ENCODE results near the gene ZFP64.
"Not testable (repeated sequence)": the region's sequence is repeated elsewhere in the genome, so short reads cannot be mapped to it uniquely, and the experiment has no call there.

ZFP64 gene

GRCh38 chr20:52191132-52191915 lies at the start of gene ZFP64:
Gene ZFP64, minus strand, starts transcription at chr20:52191779. Its CDS starts 143 bp downstream, at chr20:52191636.
- peak; percentile 36 to 43 for DNase-seq (ENCODE audit: low read depth in 2 of 2)

- no peak for DNase-seq (ENCODE audit: low read depth in 2 of 2)
These were observed 49.2 kb upstream of the ZFP64 start for GRCh38 chr20:52240802-52241201.

DNA sequence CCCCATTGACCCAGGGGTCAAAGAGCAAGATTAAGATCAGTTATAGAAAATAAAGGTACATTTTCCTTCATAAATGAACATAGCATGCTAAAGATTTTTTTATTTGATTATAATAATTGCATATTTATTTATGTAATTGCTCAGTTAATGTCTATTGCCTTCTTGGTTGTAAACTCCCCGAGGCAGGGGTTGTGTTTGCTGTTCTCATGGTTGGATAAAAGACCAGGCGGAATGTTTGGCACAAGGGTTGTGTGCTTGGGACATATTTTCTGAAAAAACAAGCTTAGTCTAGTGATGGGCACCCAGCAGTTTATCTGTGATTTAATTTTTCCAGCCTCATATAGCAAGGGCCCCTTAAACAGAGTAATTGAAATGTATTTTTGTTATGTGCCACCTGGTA lies 47.5 kb upstream of the ZFP64 start:
- no peak for DNase-seq (ENCODE audit: low read depth in 2 of 2)

DNA sequence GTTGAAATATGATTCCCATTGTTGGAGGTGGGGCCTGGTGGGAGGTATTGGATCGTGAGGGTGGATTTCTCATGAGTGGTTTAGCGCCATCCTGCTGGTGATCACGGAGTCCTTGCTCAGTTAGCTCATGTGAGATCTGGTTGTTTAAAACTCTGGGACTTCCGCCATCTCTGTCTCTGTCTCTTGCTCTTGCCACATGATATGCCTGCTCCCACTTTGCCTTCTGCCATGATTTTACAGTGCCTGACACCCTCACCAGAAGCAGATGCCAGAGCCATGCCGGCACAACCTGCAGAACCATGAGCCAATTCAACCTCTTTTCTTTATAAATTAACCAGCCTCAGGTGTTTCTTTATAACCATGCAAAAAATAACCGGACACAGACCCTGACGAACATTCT lies 44.7 kb upstream of the ZFP64 start:
- DNase-seq (ENCODE audit: low read depth in 2 of 2) = no peak

DNA sequence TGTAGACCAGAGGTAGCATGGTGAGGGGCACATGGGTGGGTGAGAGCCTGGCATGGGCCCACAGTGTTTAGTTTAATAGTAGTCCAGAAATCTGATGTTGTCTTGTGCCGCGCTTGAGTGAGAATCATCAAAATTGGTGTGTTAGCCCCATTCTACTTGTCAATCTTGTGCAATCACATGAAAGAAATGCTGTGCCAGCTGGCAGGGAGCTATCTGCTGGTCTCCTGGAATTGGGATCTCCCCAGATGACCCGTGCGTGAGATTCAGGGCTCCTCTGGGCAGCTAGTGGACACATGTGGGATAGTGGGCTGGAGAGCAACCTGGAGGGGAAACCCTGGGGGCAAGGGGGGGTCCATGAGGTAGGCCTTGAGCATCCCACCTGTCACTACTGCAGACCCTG lies 43.5 kb upstream of the ZFP64 start:
- no peak for DNase-seq (ENCODE audit: low read depth in 2 of 2)

DNA sequence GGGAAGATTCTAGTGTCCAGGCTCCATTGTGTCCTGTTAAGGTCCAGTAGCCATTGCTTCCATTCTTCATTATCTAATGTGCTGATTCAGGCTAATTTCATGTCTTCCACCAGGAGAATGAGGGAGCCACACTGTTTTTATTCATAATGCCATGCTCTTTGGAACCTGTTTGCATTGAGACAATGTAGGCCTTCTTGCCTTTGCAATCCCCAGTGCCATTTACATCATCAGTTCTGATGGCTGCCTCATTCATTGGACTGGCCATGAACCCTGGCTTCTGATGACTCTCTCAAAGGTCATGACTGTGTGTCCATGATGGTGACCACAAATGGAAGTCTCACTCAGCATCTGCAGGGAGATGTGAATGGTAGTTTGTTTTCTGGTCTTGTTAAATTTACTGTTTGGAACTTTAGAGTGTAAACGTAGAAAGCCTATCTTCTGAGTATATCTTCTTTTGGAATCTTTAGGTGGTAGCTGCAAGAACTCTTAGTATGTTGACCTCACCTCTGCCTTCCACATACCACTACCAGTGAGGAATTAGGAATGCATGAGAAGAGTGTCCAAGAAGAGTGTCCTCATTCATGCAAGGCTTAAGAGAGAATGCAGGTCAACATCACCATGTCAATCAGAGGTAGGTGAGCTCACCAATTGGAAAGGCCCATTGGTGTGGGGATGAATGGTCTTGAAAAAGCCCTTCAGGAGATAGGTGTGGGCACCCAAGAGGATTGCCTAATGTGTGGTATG lies 42.9 kb upstream of the ZFP64 start:
- DNase-seq (ENCODE audit: low read depth in 2 of 2) = no peak

GRCh38 chr20:52231230-52231746 lies 39.7 kb upstream of the ZFP64 start:
- no peak for DNase-seq (ENCODE audit: low read depth in 2 of 2)

DNA sequence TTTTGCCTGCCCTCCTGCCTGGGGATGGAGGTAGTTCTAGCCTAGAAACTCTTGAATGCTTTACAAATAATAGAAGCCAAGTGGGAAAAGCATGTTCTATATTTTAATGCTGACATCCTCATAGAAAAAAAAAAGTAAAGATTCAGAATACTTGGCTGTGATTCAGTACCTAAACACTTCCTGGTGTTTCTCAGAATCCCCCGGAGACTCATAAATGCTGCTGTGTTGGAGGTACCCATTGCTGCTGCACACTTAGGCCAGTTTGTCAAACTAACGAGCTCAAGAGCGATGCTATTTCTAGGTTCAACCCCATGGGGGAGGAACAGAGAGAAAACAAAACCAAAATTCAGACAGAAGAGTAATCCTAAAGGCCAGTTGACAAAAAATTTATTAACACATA lies 38.8 kb upstream of the ZFP64 start:
- no peak for DNase-seq (ENCODE audit: low read depth in 2 of 2)

GRCh38 chr20:52229346-52229745 lies 37.8 kb upstream of the ZFP64 start:
- not testable (repeated sequence) for DNase-seq (ENCODE audit: low read depth in 2 of 2)

GRCh38 chr20:52226370-52226769 lies 34.8 kb upstream of the ZFP64 start:
- no peak for DNase-seq (ENCODE audit: low read depth in 2 of 2)

DNA sequence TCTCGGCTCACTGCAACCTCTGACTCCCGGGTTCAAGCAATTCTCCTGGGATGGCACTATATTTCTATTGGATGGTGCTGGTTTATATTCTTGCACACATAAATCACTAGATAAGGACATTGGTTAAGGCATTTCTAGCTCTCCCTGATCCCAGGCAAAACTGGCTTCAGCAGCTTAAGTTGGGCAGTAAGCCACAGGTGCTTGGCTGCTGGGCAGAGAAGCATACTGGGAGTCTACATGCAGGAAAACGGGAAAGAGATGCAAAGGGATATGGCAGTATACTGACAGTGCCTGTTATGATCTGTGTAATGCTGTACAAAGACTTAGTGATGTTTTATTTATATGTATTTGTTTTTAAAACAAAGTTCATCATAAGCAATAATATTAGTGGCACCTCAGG lies 33.3 kb upstream of the ZFP64 start:
- no peak for DNase-seq (ENCODE audit: low read depth in 2 of 2)

GRCh38 chr20:52221362-52221761 lies 29.8 kb upstream of the ZFP64 start:
- not testable (repeated sequence) for DNase-seq (ENCODE audit: low read depth in 2 of 2)

GRCh38 chr20:52220891-52221290 lies 29.3 kb upstream of the ZFP64 start:
- not testable (repeated sequence) for DNase-seq (ENCODE audit: low read depth in 2 of 2)

DNA sequence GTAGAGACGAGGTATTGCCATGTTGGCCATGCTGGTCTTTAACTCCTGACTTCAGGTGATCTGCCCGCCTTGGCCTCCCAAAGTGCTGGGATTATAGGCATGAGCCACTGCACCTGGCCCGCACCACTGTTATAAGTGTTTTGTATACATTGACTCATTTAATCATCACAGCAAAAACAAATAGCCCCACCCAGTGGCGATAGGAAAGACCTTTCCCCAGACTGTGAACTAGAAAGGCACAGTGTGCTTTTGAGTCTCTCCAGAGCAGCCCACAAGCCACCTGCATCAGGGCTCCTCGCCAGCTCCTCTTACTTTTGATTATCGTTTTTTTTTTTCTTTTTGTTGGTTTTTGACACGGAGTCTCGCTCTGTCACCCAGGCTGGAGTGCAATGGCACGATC lies 27.9 kb upstream of the ZFP64 start:
- no peak for DNase-seq (ENCODE audit: low read depth in 2 of 2)

DNA sequence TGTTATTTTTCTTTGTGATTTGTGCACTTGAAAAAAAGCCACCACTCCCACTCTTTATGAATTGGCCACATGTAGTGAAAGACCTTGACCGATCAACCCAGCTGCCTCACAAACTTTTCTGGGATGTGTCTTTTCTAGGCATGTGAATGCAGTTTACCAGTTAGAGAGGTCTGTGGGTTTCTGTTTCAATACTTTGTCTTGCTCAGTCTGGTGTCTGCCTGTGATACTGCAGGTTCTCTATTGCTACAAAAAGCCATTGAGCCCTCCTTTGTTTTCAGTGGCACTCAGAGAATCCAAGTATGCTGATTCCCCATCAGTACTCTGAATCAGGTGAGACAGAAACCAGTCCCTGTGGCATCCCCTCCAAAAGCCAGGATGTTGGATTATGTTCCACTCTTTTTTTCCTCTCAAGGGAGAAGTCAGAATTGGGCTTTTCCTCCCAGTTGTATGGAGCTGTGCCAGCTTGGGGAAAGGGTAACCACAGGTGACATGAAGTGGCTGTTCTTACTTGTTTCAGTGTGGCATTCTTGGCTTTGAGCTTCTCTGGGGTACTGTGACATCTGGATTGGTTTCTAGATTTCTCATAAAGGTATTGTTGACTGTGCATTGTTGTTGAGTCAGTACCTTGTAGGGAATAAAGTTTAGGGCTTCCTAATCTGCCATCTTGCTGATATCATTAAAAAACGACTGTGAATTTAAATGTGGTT lies 26.3 kb upstream of the ZFP64 start:
- DNase-seq (ENCODE audit: low read depth in 2 of 2) = no peak

GRCh38 chr20:52213995-52214394 lies 22.4 kb upstream of the ZFP64 start:
- DNase-seq (ENCODE audit: low read depth in 2 of 2) = no peak

DNA sequence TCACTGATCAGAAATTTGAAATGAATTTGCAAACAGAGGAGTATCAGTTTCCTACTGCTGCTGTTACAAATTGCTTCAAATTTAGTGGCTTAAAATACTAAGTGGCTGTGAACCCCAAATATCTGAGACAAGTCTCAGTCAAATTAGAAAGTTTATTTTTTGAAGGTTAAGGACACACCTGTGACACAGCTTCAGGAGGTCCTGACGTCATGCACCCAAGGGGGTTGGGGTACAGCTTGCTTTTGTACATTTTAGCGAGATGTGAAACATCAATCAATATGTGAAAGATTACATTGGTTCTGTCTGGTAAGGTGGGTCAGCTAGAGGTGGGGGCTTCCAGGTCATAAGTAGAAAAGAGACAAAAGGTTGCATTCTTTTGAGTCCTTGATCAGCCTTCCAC lies 21.4 kb upstream of the ZFP64 start:
- DNase-seq (ENCODE audit: low read depth in 2 of 2) = no peak

DNA sequence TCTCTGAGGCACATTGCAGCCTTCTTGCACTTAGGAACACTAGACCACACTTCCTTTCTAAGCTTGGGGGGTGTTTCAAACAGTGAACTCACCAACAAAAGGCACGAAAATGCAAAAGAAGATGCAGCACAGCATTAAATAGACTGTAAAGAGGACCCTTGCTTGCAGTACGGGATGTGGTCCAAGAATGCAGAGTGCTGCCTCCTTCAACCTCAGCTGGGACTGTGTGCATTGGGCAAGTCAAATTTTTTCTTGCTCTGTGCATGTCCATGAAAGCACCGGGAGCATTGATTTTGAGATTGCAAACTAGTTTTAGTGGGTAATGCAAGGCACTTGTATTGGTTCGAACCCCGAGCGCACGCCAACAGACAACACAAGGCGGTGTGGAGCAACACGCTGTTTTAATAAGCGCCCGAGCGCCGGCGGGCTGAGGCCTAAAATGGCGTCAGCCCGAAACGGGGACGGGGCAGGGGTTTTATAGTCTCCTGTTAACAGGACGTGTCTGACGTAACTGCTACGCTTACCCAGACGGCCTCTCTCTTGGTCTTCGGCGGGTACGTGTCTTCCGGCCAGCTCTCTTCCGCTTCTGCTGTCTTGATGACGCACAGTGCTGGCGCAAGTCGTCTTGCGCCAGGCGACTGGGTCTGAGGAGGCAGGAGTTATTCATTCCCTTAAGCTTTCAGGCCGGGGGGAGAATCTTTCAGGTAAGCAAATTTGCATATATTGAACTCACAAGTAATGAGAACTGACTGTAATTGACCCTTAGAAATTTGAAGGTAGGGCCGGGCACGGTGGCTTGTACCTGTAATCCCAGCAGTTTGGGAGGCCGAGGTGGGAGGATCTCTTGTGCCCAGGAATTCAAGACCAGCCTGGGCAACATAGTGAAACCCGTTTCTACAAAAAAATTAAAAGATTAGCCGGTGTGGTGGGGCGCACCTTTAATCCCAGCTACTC lies 18.7 kb upstream of the ZFP64 start:
- DNase-seq (ENCODE audit: low read depth in 2 of 2) = no peak

DNA sequence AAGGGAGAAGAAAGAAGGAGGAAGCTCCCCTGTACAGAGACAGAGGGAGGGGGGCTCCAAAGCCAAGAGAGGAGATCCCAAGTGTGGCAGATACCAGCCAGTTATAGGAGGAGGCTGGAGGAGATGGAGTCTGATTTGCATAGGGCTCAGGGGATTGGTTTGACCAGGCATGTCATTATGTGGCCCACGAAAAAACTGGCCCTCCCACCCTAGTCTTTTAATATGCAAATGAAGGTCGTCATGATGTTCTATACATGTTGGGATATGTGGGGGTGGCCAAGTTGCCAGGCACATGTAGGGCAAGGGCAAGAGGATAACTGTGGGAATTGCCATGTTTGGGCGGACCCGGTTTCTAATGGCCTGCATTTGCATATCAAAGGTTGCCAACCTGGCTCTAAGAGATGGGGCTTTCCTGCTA lies 17.6 kb upstream of the ZFP64 start:
- DNase-seq (ENCODE audit: low read depth in 2 of 2) = no peak

- no peak for DNase-seq (ENCODE audit: low read depth in 2 of 2)
These were observed 15.6 kb upstream of the ZFP64 start for GRCh38 chr20:52207020-52207810.
